Measurements from ENCODE around the gene FER1L5. TPM values are rescaled to one million over a fixed set of nuclear protein-coding genes. Genes with fewer than 3 reads are reported as not detected.

Gene FER1L5
- total RNA-seq, 1 donor from 2014 or later, result 0.05 TPM

- Histone ChIP-seq H3K9me3 (replicated peaks) (peaks cover 1% of the 10 kb centered on the region), H3K4me3 (no peak overlapping the region), H3K4me1 (peaks cover 9% of the 10 kb centered on the region), H3K27ac (replicated peaks) (no peak overlapping the region), H3K27me3 (ENCODE audit: low read depth) (peaks cover 7% of the 10 kb centered on the region), H3K36me3 (no peaks in the 10 kb centered on the region)
- no peak for DNase-seq
- TF ChIP-seq CTCF (IDR thresholded peaks at IDR 0.05; ENCODE audit: borderline replicate concordance), result no peak
- intact Hi-C loops (cut with micrococcal nuclease), result no loop called here
These were observed 27.1 kb downstream of the FER1L5 start for GRCh38 chr2:96669539-96670215.

DNA sequence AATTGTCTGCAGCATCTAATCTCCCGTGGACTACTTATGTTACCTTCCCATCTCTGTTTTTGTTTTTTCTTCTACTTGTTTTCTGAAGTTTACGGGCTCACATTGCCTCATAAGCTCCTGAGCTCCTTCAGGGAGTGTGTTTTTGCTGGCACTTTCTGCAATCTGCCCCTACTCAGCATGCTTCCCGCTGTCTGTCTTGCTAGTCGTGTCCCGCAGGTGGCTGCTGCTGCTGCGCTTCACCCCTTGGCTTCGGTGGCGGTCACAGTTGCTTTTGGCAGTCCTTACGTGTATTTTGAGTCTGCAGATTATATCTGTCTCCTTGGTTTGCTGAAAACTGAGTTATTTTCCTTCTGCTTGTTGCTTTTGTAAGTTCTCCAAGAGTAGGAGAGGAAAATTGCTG lies 37.3 kb downstream of the FER1L5 start:
- no peaks in the 10 kb centered on the region for H3K4me1 ChIP-seq
- H3K9me3 ChIP-seq (replicated peaks), result no peaks in the 10 kb centered on the region
- no peak overlapping the region for H3K4me3 ChIP-seq
- intact Hi-C loops (cut with micrococcal nuclease), result no loop called here
- no peak overlapping the region for H3K27ac ChIP-seq (replicated peaks)
- no peaks in the 10 kb centered on the region for H3K27me3 ChIP-seq (ENCODE audit: low read depth)
- no peaks in the 10 kb centered on the region for H3K36me3 ChIP-seq
- no peak for TF ChIP-seq CTCF (IDR thresholded peaks at IDR 0.05; ENCODE audit: borderline replicate concordance)
- DNase-seq, result no peak

DNA sequence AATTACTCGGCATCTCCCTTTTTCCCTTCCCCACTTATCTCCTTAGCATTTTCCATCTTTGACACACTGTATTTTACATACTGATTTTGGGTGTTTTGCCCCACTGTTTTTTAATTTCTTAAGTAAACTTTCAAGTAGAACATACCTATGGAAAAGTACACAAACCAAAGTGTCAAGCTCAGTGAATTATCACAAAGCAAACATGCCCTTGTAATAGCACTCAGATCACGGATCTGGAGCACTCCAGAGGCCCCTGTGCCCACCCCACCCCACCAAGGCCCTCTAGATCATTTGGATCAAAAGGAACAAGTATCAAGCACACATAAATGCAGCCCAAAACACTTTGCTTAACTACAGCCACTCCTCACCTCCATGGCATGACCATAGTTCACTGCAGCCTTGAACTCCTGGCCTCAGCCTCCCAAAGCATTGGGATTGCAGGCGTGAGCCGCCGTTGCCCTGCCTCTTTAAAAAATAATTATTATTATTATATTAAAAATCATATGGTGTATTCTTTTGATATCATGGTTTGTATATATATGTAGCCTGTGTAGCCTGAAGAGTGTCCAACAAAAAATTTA lies 38.1 kb downstream of the FER1L5 start:
- Histone ChIP-seq H3K27ac (replicated peaks) (no peak overlapping the region), H3K36me3 (no peaks in the 10 kb centered on the region), H3K4me1 (peaks cover 5% of the 10 kb centered on the region), H3K27me3 (ENCODE audit: low read depth) (no peaks in the 10 kb centered on the region), H3K9me3 (replicated peaks) (no peaks in the 10 kb centered on the region), H3K4me3 (no peak overlapping the region)
- DNase-seq, result no peak
- intact Hi-C loops (cut with micrococcal nuclease), result no loop called here
- TF ChIP-seq CTCF (IDR thresholded peaks at IDR 0.05; ENCODE audit: borderline replicate concordance), result no peak

DNA sequence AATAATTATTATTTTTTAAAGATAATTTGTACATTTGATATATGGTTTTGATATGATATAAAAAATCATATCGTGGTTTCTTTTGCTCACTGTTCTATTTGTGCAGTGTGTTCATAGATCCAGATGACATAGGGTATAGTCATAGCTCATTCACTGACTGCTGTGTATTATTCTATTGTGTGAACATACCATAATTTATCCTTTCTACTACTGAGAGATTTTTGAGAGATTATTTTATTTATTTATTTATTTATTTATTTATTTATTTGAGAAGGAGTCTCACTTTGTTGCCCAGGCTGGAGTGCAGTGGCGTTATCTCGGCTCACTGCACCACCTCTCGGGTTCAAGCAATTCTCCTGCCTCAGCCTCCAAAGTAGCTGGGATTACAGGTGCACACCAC lies 39.0 kb downstream of the FER1L5 start:
- H3K27ac ChIP-seq (replicated peaks), result no peak overlapping the region
- no peak for DNase-seq
- intact Hi-C loops (cut with micrococcal nuclease), result no loop called here
- no peaks in the 10 kb centered on the region for H3K9me3 ChIP-seq (replicated peaks)
- no peak for TF ChIP-seq CTCF (IDR thresholded peaks at IDR 0.05; ENCODE audit: borderline replicate concordance)
- no peaks in the 10 kb centered on the region for H3K27me3 ChIP-seq (ENCODE audit: low read depth)
- no peak overlapping the region for H3K4me3 ChIP-seq
- H3K4me1 ChIP-seq, result peaks cover 13% of the 10 kb centered on the region
- no peaks in the 10 kb centered on the region for H3K36me3 ChIP-seq

DNA sequence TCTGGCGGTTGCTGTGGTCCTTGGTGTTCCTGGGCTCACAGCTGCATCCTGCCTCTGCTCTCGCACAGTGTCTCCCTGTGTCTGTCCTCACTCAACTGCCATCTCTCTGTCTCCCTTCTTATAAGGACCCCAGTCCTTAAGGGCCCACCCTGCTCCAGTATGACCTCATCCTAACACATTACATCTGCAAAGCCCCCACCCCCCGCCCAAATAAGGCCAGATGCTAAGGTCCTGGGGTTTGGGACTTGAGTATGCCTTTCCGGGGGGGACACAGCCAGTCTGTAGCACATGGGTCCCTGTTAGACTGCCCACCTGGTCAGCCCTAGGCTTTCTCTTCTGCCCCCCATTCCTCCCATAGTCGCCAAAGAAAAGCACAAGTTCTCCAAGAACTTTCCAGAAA lies 40.7 kb downstream of the FER1L5 start:
- Histone ChIP-seq H3K4me1 (peaks cover 13% of the 10 kb centered on the region), H3K36me3 (no peaks in the 10 kb centered on the region), H3K27ac (replicated peaks) (no peak overlapping the region), H3K9me3 (replicated peaks) (no peaks in the 10 kb centered on the region), H3K27me3 (ENCODE audit: low read depth) (no peaks in the 10 kb centered on the region), H3K4me3 (no peak overlapping the region)
- no peak for TF ChIP-seq CTCF (IDR thresholded peaks at IDR 0.05; ENCODE audit: borderline replicate concordance)
- intact Hi-C loops (cut with micrococcal nuclease), result no loop called here
- DNase-seq, result no peak

Measured in left ventricle myocardium inferior (tissue), 1 donor.